GM18907 (cell line): ENCODE measurements around the gene DNMT3B.
A peak's percentile ranks its signal among the peaks of the same experiment; 100 is the strongest.
"Not testable (repeated sequence)": the region's sequence is repeated elsewhere in the genome, so short reads cannot be mapped to it uniquely, and the experiment has no call there.

Experiments
- ATAC-seq: cut with Tn5 transposase; IDR thresholded peaks from one replicate; pipeline ENCODE4 v1.9.1; 2021; ENCODE audit warnings: mild to moderate bottlenecking, moderate library complexity; ENCODE audit not compliant: unreplicated experiment

The DNMT3B gene

DNA sequence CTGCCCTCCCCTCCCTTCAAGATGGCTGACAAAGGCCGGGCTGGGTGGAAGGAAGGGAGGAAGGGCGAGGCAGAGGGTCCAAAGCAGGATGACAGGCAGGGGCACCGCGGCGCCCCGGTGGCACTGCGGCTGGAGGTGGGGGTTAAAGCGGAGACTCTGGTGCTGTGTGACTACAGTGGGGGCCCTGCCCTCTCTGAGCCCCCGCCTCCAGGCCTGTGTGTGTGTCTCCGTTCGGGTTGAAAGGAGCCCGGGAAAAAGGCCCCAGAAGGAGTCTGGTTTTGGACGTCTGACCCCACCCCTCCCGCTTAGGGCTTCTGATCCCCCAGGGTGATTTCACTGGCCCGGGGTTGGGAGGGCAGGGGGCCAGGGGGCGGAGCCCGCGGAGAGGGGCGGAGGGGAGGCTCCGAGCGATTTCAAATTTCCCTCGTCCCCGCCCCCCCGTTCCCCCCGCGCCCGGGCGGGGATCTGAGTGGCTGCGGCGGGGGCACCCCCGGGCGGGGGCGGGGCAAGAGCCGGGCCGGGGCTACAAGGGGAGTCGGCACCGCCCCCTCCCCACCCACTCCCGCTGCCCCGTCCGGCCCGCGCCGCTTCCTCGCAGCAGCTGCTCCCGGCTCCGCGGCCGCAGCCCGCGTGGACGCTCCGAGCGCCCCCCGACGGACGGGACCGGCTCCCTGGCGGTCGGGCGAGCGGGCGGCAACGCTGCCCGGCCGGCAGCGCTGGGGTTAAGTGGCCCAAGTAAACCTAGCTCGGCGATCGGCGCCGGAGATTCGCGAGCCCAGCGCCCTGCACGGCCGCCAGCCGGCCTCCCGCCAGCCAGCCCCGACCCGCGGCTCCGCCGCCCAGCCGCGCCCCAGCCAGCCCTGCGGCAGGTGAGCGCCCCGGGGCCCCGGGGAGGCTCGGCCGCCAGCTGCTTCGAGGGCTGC, at the start of gene DNMT3B:
Gene DNMT3B, plus strand, starts transcription at position 555 of the 923 bp plus-strand sequence. CDS start 17,939 bp downstream, outside the sequence.
- ATAC-seq: peak; percentile 76

DNA sequence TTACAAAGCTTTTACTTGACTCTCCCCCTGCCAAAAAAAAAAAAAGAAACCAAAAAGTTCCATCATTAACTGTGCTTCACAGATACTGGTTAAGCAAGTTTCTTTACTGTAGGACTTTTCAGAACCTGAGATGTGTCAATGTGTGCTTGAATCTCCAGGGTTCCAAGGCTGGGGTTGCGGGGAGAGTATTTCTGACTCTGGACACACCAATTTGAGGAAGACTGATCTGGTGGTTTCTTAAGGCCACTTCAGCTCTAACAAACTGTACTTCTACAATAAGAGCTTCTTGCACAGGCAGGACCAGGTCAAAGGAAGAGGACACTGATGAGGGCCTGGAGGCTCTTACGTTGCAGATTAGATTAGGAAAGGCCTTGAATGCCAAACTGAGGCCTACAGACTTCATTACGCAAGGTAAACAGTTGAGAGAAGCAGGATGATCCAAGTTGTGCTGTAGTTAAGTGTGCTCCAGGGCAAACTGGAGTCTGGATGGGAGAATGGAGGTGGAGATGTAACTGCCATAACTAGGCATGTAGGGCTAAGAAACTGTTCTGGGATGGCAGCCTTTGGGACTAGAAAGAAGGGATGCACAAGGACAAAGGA, 43.3 kb upstream of the DNMT3B start:
- no peak for ATAC-seq

DNA sequence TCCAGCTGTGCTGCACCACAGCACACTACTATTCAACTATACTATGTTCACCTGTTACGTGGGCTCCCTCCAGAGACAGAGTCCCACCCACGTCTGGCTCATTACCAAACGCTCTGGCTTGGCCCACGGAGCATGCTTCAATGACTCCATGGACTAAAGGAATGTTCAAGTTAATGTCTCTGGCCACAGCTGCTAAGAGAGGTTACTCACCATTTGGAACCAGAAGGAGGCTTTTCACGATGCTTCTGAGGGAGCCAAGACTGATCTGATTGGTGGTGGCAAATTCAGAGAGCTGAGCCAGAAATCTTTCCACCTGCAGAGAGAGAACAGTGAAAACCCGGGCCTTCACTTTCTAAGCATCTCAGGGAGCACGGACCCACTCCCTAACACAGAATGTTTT, 34.5 kb upstream of the DNMT3B start:
- no peak for ATAC-seq

DNA sequence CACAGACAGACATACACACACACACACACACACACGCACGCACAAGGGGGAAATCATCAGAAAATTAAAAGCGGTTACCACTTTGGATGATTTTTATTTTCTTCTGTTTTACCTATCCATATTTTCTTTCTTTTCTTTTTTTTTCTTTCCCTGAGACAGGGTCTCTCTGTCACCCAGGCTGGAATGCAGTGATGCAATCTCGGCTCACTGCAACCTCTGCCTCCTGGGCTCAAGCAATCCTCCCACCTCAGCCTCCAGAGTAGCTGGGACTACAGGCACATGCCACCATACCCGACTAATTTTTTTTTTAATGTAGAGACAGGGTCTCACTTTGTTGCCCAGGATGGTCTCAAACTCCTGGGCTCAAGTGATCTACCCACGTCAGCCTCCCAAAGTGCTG, 33.8 kb upstream of the DNMT3B start:
- not testable (repeated sequence) for ATAC-seq

DNA sequence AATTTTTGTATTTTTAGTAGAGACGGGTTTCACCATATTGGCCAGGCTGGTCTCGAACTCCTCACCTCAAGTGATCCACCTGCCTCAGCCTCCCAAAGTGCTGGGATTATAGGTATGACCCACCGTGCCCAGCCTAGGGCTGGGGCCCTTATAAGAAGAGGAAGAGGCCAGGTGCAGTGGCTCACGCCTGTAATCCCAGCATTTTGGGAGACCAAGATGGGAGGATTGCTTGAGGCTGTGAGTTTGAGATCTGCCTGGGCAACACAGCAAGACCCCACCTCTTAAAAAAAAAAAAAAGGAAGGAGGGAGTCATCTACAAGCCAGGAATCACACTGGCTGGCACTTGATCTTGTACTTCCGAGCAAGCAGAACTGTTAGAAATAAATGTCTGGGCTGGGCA, 32.9 kb upstream of the DNMT3B start:
- ATAC-seq: not testable (repeated sequence)

DNA sequence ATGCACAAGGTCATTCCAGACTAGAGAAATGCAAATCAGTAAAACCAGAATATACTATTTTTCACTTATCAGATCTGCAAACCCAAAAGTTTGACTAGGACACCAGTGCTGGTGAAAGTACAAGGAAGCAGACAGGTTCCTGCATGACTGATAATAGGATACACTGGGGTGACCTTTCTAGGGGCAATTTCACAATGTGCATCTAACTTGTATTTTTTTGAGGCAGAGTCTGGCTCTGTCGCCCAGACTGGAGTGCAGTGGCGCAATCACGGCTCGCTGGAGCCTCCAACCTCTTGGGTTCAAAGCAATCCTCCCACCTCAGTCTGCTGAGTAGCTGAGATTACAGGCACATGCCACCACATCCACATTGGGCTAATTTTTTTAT, 30.3 kb upstream of the DNMT3B start:
- no peak for ATAC-seq

DNA sequence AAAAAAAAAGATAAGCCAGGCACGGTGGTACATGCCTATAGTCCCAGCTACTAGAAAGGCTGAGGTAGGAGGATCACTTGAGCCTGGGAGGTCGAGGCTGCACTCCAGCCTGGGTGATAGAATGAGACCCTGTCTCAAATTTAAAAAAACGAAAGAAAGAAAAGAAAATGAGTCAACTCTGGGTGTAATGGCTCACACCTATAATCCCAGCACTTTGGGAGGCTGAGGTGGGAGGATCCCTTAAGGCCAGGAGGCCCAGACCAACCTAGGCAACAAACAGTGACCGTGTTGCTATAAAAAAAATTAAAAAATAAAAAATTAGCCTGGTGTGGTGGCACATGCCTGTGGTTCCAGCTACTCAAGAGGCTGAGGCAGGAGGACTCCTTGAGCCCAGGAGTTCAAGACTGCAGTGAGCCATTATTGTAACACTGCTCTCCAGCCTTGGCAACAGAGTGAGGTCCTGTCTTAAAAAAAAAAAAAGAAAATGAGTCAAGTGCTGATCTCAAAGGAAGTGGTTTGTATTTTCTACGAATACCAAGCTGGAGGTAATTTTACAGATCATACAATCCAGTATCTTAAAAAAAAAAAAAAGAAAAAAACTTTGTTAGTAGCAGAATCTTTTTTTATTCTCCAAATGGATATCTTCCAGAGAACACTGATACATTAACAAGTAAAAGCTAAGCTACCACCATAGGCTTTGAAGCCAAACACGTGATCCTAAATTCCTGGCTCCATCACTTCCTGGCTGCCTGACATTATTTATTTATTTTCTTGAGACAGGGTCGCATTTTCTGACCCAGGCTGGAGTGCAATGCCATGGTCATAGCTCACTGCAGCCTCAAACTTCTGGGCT, 24.6 kb upstream of the DNMT3B start:
- ATAC-seq: no peak

DNA sequence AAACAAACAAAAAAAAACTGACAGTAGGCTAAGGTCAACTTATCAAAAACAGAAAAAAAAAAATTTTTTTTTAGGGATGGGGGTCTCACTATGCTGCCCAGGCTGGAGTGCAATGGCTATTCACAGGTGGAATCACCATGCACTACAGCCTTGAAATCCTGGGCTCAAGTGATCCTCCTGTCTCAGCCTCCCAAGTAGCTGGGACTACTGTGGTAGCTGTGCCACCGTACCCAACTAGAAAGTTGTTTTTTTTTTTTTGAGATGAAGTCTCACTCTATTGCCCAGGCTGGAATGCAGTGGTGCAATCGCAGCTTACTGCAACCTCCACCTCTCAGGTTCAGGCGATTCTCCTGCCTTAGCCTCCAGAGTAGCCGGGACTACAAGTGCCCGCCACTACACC, 21.0 kb upstream of the DNMT3B start:
- no peak for ATAC-seq

DNA sequence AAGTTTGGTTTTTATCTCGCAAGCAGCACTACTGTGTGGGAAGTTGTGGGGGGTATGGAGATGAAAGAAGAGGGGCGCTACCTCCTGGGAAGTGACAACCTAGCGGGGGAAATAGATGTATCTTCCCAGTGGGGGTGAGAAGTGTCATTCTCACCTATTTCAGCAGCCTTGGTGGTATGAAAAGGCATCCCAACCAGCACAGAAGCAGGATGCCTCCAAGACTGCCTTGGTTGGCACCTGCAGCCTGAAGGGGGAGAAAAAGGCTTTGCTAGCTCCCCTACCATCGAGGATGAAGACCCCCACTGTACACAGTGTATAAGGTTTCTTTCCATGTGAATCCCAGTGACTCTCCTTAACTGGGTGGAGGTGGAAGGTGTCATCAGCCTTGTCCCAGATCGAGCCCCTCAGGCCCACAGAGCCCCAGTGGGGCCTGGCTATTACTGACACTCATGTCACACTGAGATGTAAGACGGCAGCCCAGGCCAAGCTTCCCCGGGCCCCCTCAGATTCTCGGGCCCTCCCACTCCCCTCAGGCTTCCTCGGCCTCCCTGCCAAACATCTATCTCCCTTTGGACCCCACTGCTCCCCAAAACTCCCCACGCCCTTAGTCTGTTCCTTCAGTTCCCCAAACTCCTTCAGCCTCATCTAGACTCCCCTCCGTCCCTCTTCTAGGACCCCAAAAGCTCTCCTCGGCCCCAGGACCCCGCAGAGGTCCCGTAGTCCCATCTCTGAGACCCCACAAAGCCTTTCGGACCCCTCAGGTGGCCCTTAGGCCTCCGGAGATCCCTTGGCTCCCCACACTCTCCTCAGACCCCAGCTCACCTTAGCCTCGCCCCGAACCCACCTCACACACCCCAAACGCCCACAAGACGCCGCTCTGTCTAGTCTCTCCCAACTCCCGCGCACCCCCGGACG, 19.6 kb upstream of the DNMT3B start:
- no peak for ATAC-seq

DNA sequence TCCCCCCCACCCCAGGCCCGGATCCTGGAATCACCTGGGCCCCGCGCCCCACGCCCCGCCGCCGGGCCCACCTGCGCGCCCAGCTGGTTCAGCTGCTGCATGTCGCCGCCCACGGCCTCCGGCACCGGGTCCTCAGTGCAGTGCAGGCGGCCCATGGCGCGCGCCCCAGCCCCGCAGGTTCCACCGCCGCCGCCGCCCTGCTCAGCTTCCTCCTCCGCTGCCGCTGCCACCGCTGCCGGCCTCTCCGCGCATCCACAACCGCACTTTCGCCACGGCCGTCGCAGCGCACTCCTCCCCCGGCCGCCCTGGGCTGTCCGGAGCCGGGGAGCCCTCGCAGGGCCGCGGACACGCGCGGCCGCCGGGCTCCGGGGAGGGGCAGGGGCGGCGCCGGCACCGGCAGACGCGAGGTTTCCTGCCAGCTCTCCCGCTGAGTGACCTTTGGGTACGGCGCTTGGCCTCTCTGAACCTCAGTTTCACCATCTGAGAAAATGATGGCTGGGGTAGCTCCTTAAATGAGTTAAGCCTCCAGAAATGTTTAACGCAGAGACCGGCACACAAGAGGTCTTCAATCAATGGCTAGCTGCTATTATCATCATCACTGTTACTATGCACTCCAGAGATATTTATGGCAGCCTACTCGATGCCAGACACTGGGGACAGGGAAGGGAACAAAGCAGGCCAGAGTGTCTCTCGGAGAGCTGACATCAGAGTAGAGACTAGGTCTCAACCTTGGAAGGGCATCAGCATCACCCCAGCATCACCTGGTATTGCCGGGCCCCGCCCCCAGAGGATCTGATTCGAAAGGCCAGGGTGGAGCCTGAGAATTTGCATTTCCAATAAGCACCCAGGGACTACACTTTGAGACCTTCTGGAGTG, 18.7 kb upstream of the DNMT3B start, which contains the start of gene COMMD7:
Gene COMMD7, minus strand, starts transcription at position 231 of the 876 bp plus-strand sequence. Its CDS starts 76 bp downstream, at position 155.
- ATAC-seq: peak; percentile 62

DNA sequence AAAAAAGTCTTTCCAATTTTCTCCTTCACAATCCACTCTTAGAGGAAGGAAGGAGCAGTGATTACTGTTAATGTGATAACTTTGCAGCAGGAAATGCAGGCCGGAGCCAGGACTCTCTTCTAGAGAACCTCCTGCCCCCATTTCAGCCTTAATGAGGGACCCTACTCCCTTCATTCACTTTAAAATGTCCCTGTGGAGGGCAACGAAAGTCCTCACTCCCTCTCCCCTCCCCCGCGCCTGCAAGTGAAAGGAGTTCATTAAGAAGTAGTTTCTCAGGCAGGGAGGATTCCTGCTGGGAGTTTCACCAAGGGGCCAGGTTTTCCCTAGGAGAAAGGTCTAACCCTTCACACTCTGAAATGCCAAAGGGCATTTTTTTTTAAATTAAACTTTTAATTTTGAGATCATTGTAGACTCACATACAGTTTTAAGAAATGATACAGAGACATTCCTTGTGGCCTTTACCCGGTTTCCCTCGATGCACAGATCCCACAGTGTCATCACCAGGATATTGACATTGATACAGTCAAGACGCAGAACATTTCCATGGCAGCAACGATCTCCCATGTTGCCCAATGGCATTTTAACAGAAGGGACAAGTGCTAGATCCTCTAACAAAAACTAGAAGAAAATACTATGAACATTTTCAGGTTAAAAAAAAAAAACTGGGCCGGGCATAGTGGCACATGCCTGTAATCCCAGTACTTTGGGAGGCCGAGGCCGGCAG, 12.1 kb upstream of the DNMT3B start:
- ATAC-seq: no peak

DNA sequence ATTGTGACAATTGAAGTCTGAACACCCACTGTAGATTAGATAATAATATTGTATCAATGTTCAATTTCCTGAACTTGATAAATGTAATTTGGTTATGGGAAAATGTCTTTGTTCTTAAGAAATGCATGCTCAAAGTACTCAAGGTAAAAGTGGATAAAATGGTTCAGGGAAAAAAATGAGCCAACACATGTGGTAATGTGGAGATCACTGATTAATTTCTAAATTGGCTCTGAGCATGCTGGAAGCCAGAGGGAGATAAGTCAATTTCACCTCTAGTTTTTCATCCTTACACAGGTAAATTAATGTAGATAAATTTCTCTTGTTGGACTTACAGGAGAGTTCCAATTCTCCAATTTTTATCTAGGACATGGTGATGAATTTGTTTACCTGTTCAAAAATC, 10.9 kb upstream of the DNMT3B start:
- ATAC-seq: no peak

DNA sequence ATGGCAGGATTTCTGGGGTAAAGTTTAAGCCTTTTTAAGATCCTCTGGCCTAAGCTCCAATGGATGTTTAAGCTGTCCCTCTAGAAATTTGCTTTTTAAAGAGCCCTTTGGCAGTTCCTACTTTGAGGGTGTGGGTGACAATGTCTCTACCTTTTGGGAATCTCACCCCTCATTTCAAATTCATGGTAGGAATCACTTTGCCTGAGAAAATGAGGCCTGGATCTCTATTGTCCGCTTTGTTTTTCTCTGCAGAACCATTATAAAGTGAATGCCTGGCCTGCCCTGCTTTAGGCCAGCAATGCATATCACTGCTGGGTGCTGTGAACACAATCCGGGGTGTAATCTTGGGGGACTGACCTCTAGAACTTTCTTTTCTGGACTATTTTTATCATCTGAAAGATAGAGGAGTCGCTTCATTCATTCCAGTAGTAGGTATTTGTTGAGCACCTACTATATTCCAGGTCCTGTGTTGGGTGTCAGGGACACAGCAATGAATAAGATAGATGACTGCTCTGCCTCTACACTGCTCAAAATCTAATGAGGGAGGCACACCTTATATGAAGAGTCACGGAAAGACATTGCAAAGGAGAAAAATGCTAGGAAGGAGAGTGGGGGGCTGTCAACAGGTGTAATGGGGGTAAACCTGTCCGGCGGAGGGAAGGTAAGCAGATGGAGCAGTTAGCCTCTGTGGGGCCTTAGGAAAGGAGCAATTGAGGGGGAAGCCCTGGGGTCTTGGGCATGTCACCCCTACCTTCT, 10.3 kb upstream of the DNMT3B start:
- no peak for ATAC-seq

DNA sequence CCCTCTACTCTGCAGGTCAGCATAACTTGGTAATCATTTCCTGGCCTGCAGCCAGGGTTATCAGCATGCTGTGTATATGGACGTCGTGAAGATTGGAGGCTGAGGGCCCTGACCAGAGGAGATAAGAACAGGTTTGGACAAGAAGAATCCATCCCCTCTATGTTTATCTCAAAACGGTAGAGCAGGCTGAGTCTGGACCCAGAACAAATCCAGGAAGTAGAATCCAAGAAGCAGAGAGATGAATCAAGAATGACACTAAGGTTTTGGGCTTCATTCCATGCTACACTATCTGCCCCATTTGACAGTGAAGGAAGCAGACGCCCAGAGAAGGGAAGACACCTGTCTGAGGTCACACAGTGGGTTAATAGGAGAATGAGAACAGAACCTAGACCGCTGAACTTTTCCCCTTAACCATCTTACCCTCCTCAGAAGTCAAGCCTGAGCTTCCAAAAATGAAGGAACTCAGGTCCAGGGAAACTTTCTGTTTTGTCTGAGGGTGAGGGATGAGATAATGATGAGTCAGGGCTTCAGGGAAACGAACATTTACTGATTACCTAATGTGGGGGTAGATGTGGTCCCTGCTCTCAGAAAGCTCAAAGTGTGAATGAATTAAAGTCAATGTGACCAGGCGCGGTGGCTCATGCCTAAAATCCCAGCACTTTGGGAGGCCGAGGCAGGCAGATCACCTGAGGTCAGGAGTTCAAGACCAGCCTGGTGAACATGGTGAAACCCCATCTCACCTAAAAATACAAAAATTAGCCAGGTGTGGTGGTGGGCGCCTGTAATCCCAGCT, 9.5 kb upstream of the DNMT3B start:
- ATAC-seq: no peak

DNA sequence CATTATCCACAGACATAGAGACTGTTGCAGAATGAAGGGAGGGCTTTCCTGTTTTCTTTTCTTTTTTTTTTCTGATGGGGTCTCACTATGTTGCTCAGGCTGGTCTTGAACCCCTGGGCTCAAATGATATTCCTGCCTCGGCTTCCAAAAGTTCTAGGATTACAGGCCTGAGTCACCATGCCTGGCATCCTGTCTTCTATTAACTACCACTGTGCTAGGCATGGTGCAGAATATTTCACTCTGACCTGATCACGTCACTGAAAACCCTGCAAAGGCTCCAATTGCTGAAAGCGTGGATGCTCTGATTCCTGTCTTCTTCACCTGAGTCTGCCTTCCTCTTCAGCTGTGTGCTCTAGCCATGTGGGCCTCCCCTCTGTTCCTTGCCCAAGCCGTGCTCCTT, 8.5 kb upstream of the DNMT3B start:
- ATAC-seq: no peak

DNA sequence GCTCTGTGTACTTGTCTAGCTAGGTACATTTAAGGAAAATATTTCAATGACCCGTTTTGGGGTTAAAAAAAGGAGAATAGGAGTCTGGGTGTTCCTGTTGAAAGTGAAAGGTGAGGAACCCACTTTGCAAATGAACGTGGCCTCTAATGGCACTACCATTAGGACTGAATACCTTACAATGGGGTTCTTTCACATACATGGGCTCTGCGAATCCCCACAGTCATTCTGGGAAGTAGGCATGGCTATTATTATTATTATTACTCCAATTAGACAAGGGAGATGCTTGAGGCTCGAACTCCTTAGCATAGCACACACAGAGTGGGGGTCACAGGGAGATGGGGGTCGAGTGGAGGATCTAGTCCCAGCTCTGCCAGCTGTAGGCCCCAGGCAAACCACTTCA, 6.0 kb upstream of the DNMT3B start:
- no peak for ATAC-seq

DNA sequence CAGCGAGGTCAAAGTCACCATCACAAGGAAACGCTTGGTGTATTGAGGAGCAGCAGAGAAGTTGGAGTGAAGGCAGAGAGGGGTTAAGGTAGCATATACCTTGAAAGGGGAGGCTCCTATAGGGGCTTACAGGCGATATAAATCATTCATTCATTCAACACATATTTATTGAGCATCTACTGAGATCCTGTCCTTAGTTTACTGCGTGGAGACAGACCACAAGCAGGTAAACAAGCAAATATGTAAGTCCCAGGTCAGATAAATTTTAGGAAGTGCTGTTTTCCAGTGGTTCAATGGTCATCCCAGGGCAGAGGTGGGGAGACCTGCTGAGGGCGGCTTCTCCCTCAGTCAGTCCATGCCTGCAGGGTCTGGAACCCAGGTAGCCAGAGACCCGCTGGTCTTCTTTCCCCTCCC, 761 bp upstream of the DNMT3B start:
- no peak for ATAC-seq
